ENCODE measurements around the gene CCT2. TPM values are rescaled to one million over a fixed set of nuclear protein-coding genes. Genes with fewer than 3 reads are reported as not detected.

CCT2 gene
- total RNA-seq, 1 donor from 2014 or later, result 77.3 TPM

GRCh38 chr12:69630191-69630590, 44.9 kb downstream of the CCT2 start:
- H3K9me3 ChIP-seq, result no peaks in the 10 kb centered on the region
- H3K27me3 ChIP-seq, result no peaks in the 10 kb centered on the region
- H3K27ac ChIP-seq, result no peak overlapping the region
- TF ChIP-seq POLR2AphosphoS5 (IDR thresholded peaks at IDR 0.05; ENCODE audit: insufficient read depth in 1 of 2, low read depth in 1 of 2) (no peak), POLR2A (IDR thresholded peaks at IDR 0.05) (no peak), CTCF (IDR thresholded peaks at IDR 0.05) (no peak)
- H3K4me1 ChIP-seq, result no peaks in the 10 kb centered on the region
- DNase-seq (ENCODE audit: extremely low spot score in 2 of 2), result no peak
- H3K4me3 ChIP-seq, result no peak overlapping the region
- H3K36me3 ChIP-seq, result no peaks in the 10 kb centered on the region
- intact Hi-C loops (cut with DNase I), result no loop called here

GRCh38 chr12:69633061-69633460, 47.8 kb downstream of the CCT2 start:
- Histone ChIP-seq H3K27ac (no peak overlapping the region), H3K4me1 (no peaks in the 10 kb centered on the region), H3K4me3 (no peak overlapping the region), H3K9me3 (no peaks in the 10 kb centered on the region), H3K36me3 (no peaks in the 10 kb centered on the region), H3K27me3 (no peaks in the 10 kb centered on the region)
- intact Hi-C loops (cut with DNase I), result no loop called here
- TF ChIP-seq POLR2AphosphoS5 (IDR thresholded peaks at IDR 0.05; ENCODE audit: insufficient read depth in 1 of 2, low read depth in 1 of 2), result no peak
- TF ChIP-seq CTCF (IDR thresholded peaks at IDR 0.05), result no peak
- TF ChIP-seq POLR2A (IDR thresholded peaks at IDR 0.05), result no peak
- DNase-seq (ENCODE audit: extremely low spot score in 2 of 2), result no peak

GRCh38 chr12:69639400-69640016, 54.2 kb downstream of the CCT2 start:
- DNase-seq (ENCODE audit: extremely low spot score in 2 of 2), result no peak
- Histone ChIP-seq H3K27me3 (no peaks in the 10 kb centered on the region), H3K4me3 (no peak overlapping the region), H3K9me3 (no peaks in the 10 kb centered on the region), H3K27ac (no peak overlapping the region), H3K4me1 (no peaks in the 10 kb centered on the region), H3K36me3 (no peaks in the 10 kb centered on the region)
- TF ChIP-seq POLR2A (IDR thresholded peaks at IDR 0.05), result no peak
- no peak for TF ChIP-seq POLR2AphosphoS5 (IDR thresholded peaks at IDR 0.05; ENCODE audit: insufficient read depth in 1 of 2, low read depth in 1 of 2)
- TF ChIP-seq CTCF (IDR thresholded peaks at IDR 0.05), result peak; percentile 13 to 64 (median 62)
- intact Hi-C loops (cut with DNase I), result no loop called here

- Histone ChIP-seq H3K4me3 (no peak overlapping the region), H3K36me3 (no peaks in the 10 kb centered on the region), H3K4me1 (no peaks in the 10 kb centered on the region), H3K27me3 (no peaks in the 10 kb centered on the region), H3K27ac (no peak overlapping the region), H3K9me3 (no peaks in the 10 kb centered on the region)
- intact Hi-C loops (cut with DNase I), result no loop called here
- no peak for DNase-seq (ENCODE audit: extremely low spot score in 2 of 2)
- no peak for TF ChIP-seq POLR2AphosphoS5 (IDR thresholded peaks at IDR 0.05; ENCODE audit: insufficient read depth in 1 of 2, low read depth in 1 of 2)
- TF ChIP-seq POLR2A (IDR thresholded peaks at IDR 0.05), result no peak
- no peak for TF ChIP-seq CTCF (IDR thresholded peaks at IDR 0.05)
These were observed 56.3 kb downstream of the CCT2 start for GRCh38 chr12:69641546-69641945.

- DNase-seq (ENCODE audit: extremely low spot score in 2 of 2), result no peak
- intact Hi-C loops (cut with DNase I), result no loop called here
- Histone ChIP-seq H3K27ac (no peak overlapping the region), H3K27me3 (no peaks in the 10 kb centered on the region), H3K9me3 (no peaks in the 10 kb centered on the region), H3K4me1 (no peaks in the 10 kb centered on the region), H3K36me3 (no peaks in the 10 kb centered on the region), H3K4me3 (no peak overlapping the region)
- TF ChIP-seq POLR2AphosphoS5 (IDR thresholded peaks at IDR 0.05; ENCODE audit: insufficient read depth in 1 of 2, low read depth in 1 of 2), result no peak
- TF ChIP-seq POLR2A (IDR thresholded peaks at IDR 0.05), result no peak
- TF ChIP-seq CTCF (IDR thresholded peaks at IDR 0.05), result no peak
These were observed 57.3 kb downstream of the CCT2 start for GRCh38 chr12:69642531-69642930.
